MCF 10A (cell line): ENCODE data around the gene TWF2. TPM values are rescaled to one million over a fixed set of nuclear protein-coding genes. Genes with fewer than 3 reads are reported as not detected.

Source experiments
- BruUV-seq: library from RNA; stranded (reverse); fragments of 400-500 nt; replicated peaks from 2 replicates; lab custom pipeline; 2021; lab: Mats Ljungman, UMichigan
- CTCF ChIA-PET: fragments of 300-600 bp; sonication (Branson Sonifier 250); formaldehyde crosslinking; extraction: SDS; loops from one replicate; lab custom pipeline; 2021; ENCODE audit warnings: antibody characterized with exemption, inconsistent platforms; lab: Yijun Ruan, JAX
- POLR2A ChIA-PET: fragments of 300-600, 350-650 bp; sonication (Branson Sonifier 250); formaldehyde crosslinking; extraction: SDS; loops from one replicate; lab custom pipeline; 2020; ENCODE audit warnings: antibody characterized with exemption, inconsistent platforms; lab: Yijun Ruan, JAX
- DNase-seq: peaks from one replicate; pipeline ENCODE4 v3.0.0-alpha.2; 2018; ENCODE audit not compliant: unreplicated experiment
- H3K27ac Mint-ChIP-seq: one replicate; pipeline ENCODE4 v1.8.0; 2022; ENCODE audit warnings: mild to moderate bottlenecking, low read depth, mixed read lengths; ENCODE audit not compliant: unreplicated experiment
- H3K27me3 Mint-ChIP-seq: one replicate; pipeline ENCODE4 v1.8.0; 2022; ENCODE audit warnings: mixed read lengths; ENCODE audit not compliant: insufficient read depth, unreplicated experiment
- H3K36me3 Mint-ChIP-seq: one replicate; pipeline ENCODE4 v1.8.0; 2022; ENCODE audit warnings: mild to moderate bottlenecking, moderate library complexity, mixed read lengths; ENCODE audit not compliant: insufficient read depth, unreplicated experiment
- H3K4me1 Mint-ChIP-seq: one replicate; pipeline ENCODE4 v1.8.0; 2022; ENCODE audit warnings: mixed read lengths; ENCODE audit not compliant: insufficient read depth, unreplicated experiment
- H3K4me3 Mint-ChIP-seq: one replicate; pipeline ENCODE4 v1.8.0; 2022; ENCODE audit warnings: mild to moderate bottlenecking, moderate library complexity, mixed read lengths; ENCODE audit not compliant: unreplicated experiment
- H3K9me3 Mint-ChIP-seq: one replicate; pipeline ENCODE4 v1.8.0; 2022; ENCODE audit warnings: mixed read lengths; ENCODE audit not compliant: unreplicated experiment
- CTCF ChIP-seq: fragments of 200-600 bp; IDR thresholded peaks from one replicate; pipeline ENCODE4 v1.8.0; 2022; ENCODE audit warnings: antibody characterized with exemption, mild to moderate bottlenecking; ENCODE audit not compliant: unreplicated experiment
- intact Hi-C: fragments of 100-400 bp; cut with micrococcal nuclease; formaldehyde crosslinking; loops from 2 replicates; pipeline ENCODE4 v1.14.1; 2022
- total RNA-seq: library from RNA; stranded (reverse); gene quantifications from 2 replicates; pipeline ENCODE4 v1.2.3, GENCODE V29; 2022

The TWF2 gene
- total RNA-seq, 1 experiment from 2014 or later: 47.0 TPM

- intact Hi-C loops: no loop called here
- ChIA-PET POLR2A (interaction anchor here (0.6 to 0.7 kb wide), 3 partner anchors 18 to 97 kb away, joined by 3 to 4 read pairs (median 3); no protein-coding TSS in a partner anchor), CTCF (interaction anchor here (0.6 to 13.0 kb wide), 9 partner anchors 12 to 222 kb away, joined by 3 to 175 read pairs (median 4); partner anchors contain the start of gene TWF2)
- Mint-ChIP-seq H3K4me1 (peaks cover 16% of the 10 kb centered on the region), H3K27ac (no peak overlapping the region), H3K27me3 (no peaks in the 10 kb centered on the region), H3K4me3 (no peak overlapping the region), H3K9me3 (no peaks in the 10 kb centered on the region), H3K36me3 (no peaks in the 10 kb centered on the region)
- BruUV-seq: no TSS peak
- no peak for DNase-seq
- TF ChIP-seq CTCF: no peak
Measured at GRCh38 chr3:52223449-52224408, 15.2 kb downstream of the TWF2 start.

GRCh38 chr3:52222319-52223221 is 16.4 kb downstream of the TWF2 start:
- CTCF ChIA-PET: interaction anchor here (0.6 to 13.0 kb wide), 10 partner anchors 13 to 178 kb away, joined by 3 to 175 read pairs (median 3); partner anchors contain the start of gene TWF2

GRCh38 chr3:52221563-52222318 is 17.2 kb downstream of the TWF2 start:
- no peak for DNase-seq
- TF ChIP-seq CTCF: no peak
- no peak overlapping the region for H3K27ac Mint-ChIP-seq
- H3K36me3 Mint-ChIP-seq: peaks cover 3% of the 10 kb centered on the region
- POLR2A ChIA-PET: interaction anchor here (1.2 to 4.2 kb wide), 2 partner anchors 16 to 57 kb away, joined by 4 to 17 read pairs; partner anchors contain the start of gene WDR82
- peaks cover 22% of the 10 kb centered on the region for H3K4me1 Mint-ChIP-seq
- BruUV-seq: no TSS peak
- H3K27me3 Mint-ChIP-seq: no peaks in the 10 kb centered on the region
- no peaks in the 10 kb centered on the region for H3K9me3 Mint-ChIP-seq
- CTCF ChIA-PET: interaction anchor here (0.5 to 13.0 kb wide), 21 partner anchors 12 to 179 kb away, joined by 3 to 175 read pairs (median 4); partner anchors contain the start of genes POC1A, TWF2 and WDR82
- intact Hi-C loops: no loop called here
- H3K4me3 Mint-ChIP-seq: no peak overlapping the region

More at GRCh38 chr3:52222319-52223221, 16.4 kb downstream of the TWF2 start:
- no peaks in the 10 kb centered on the region for H3K36me3 Mint-ChIP-seq
- no peaks in the 10 kb centered on the region for H3K27me3 Mint-ChIP-seq
- BruUV-seq: no TSS peak
- no peak for DNase-seq
- H3K27ac Mint-ChIP-seq: no peak overlapping the region
- peaks cover 16% of the 10 kb centered on the region for H3K4me1 Mint-ChIP-seq
- POLR2A ChIA-PET: interaction anchor here (1.2 to 4.2 kb wide), 2 partner anchors 15 to 56 kb away, joined by 4 to 17 read pairs; partner anchors contain the start of gene WDR82
- no peaks in the 10 kb centered on the region for H3K9me3 Mint-ChIP-seq
- intact Hi-C loops: no loop called here
- H3K4me3 Mint-ChIP-seq: no peak overlapping the region
- TF ChIP-seq CTCF: no peak
